ENCODE results near the gene TIAM2.

- TF ChIP-seq POLR2A (IDR thresholded peaks at IDR 0.05; ENCODE audit: low read length) = no peak
- TF ChIP-seq GATA1 (IDR thresholded peaks at IDR 0.05; ENCODE audit: low read depth, low read length) = no peak
These were observed 201.8 kb downstream of the TIAM2 start for GRCh38 chr6:155196911-155197310.

Data from erythroblast (primary cell).